ENCODE data around the gene OR51F2.

DNA sequence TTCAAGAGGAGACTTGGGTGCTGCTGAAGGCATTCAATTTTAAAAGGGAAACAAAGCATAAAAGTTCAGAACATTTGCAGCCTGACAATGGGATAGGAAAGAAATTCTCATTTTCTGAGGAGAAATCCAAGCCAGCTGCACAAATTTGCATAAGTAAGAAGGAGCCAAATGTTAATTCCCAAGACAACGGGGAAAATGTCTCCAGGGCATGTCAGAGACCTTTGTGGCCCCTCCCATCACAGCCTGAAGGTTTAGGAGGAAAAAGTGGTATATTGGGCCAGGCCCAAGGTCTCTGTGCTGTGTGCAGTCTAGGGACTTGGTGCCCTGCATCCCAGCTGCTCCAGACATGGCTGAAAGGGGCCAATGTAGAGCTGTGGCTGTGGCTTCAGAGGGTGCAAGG lies 38.7 kb upstream of the OR51F2 start:
- no peak for TF ChIP-seq CTCF (IDR thresholded peaks at IDR 0.05; ENCODE audit: low read length)
- no peak for TF ChIP-seq EZH2 (optimal IDR thresholded peaks at IDR 0.05; ENCODE audit: low read depth, low read length)

Measured in MM.1S (cell line).